ENCODE data around the gene SLC12A2. TPM values are rescaled to one million over a fixed set of nuclear protein-coding genes. Genes with fewer than 3 reads are reported as not detected.

SLC12A2 gene
- total and polyA plus RNA-seq, 2 of the 4 experiments (the other 2 are of a cell fraction) = 5.6 to 30.3 TPM

DNA sequence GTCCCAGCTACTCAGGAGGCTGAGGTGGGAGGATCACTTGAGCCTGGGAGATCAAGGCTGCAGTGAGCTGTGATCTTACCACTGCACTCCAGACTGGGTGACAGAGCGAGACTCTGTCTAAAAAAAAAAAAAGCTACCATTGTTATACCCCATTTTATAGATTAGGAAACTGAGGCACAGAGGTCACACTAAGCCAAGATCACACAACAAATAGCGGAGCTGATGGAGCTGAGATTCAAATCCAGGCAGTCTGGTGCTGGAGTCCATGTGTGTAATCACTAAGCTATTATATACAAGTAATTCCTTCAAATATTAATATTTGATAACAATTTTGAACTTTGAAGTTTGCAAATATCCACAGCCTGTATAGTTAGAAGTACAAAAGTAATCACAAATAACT, 6.0 kb upstream of the SLC12A2 start:
- Histone ChIP-seq H4K20me1 (ENCODE audit: insufficient read depth, low read length) (no peaks in the 10 kb centered on the region), H3K4me1 (ENCODE audit: control insufficient read depth, insufficient read depth, low read length) (no peaks in the 10 kb centered on the region), H3K9ac (ENCODE audit: low read depth, low read length) (no peak overlapping the region), H2BK120ac (ENCODE audit: low read depth, low read length) (no peak overlapping the region), H3K27ac (ENCODE audit: insufficient read depth, low read length) (no peak overlapping the region), H4K91ac (ENCODE audit: insufficient read depth, low read depth, low read length) (no peak overlapping the region), H2AK9ac (replicated peaks; ENCODE audit: low read depth, low read length, poor library complexity) (no peak overlapping the region), H3K9me3 (ENCODE audit: control insufficient read depth, insufficient read depth, low read length) (no peaks in the 10 kb centered on the region), H3K14ac (replicated peaks; ENCODE audit: low read depth, low read length) (no peak overlapping the region), H3K36me3 (ENCODE audit: control insufficient read depth, insufficient read depth, low read length) (0 out of 2 replicates have a peak, but pooled peaks cover 3% of the 10 kb centered on the region), H4K8ac (ENCODE audit: low read depth in 2 of 2, low read length in 2 of 2) (no peak overlapping the region), H3K56ac (ENCODE audit: extremely low read depth, insufficient read depth, low read length) (no peak overlapping the region), H3K18ac (ENCODE audit: low read depth, low read length) (no peak overlapping the region), H2AFZ (replicated peaks; ENCODE audit: low read length, poor library complexity) (no peak overlapping the region), H3K23ac (ENCODE audit: low read depth, low read length) (no peak overlapping the region), H2BK5ac (ENCODE audit: low read depth, low read length, poor library complexity, severe bottlenecking) (no peak overlapping the region), H2BK15ac (ENCODE audit: low read depth, low read length) (no peak overlapping the region), H4K5ac (ENCODE audit: low read depth, low read length) (no peak overlapping the region), H3K4me3 (ENCODE audit: insufficient read depth, low read depth, low read length) (no peak overlapping the region), H3K9me1 (ENCODE audit: insufficient read depth, low read length) (no peaks in the 10 kb centered on the region), H2AK5ac (ENCODE audit: low read depth, low read length) (no peak overlapping the region), H3K27me3 (ENCODE audit: control insufficient read depth, insufficient read depth, low read length) (no peaks in the 10 kb centered on the region), H3K4ac (ENCODE audit: low read depth, low read length) (no peak overlapping the region), H3K79me1 (ENCODE audit: low read depth in 1 of 2, low read length in 2 of 2) (peaks cover 13 to 28% of the 10 kb centered on the region in 2 experiments), H2BK20ac (ENCODE audit: low read depth, low read length) (no peak overlapping the region), H3K4me2 (ENCODE audit: low read depth, low read length) (no peak overlapping the region)
- ChIA-PET POLR2A (ENCODE audit: unreplicated experiment) (no interaction called here), CTCF (interaction anchor here (0.6 kb wide), 2 partner anchors 26 to 79 kb away, joined by 3 to 4 read pairs; no protein-coding TSS in a partner anchor)
- in situ Hi-C loops (cut with MboI; ENCODE audit: low sequenced_read_pairs) = no loop called here
- dilution Hi-C loops (cut with HindIII; ENCODE audit: low sequenced_read_pairs, unreplicated experiment) = no loop called here
- no peak for DNase-seq
- intact Hi-C loops (cut with micrococcal nuclease) = no loop called here
- no TSS peak for BruUV-seq (replicated peaks)
- no peak for ATAC-seq (ENCODE audit: low read depth)
- no CpG with 5 or more reads among the region's 2 CpGs for WGBS, 2 experiments (ENCODE audit: extremely low coverage in 2 of 2, insufficient read length in 1 of 2)
- TF ChIP-seq MAZ (IDR thresholded peaks at IDR 0.05; ENCODE audit: borderline replicate concordance, low read depth, low read length) = no peak
- no peak for TF ChIP-seq SMC3 (IDR thresholded peaks at IDR 0.05; ENCODE audit: low read depth, low read length)
- TF ChIP-seq POLR2A (IDR thresholded peaks at IDR 0.05; ENCODE audit: low read depth, low read length) = no peak
- no peak for TF ChIP-seq RFX5 (IDR thresholded peaks at IDR 0.05; ENCODE audit: low read depth, low read length)
- TF ChIP-seq RAD21 (IDR thresholded peaks at IDR 0.05; ENCODE audit: low read length) = no peak
- TF ChIP-seq BHLHE40 (IDR thresholded peaks at IDR 0.05; ENCODE audit: low read depth, low read length) = no peak

All from IMR-90 (cell line).